Measurements from ENCODE around the gene CACNA1D.

The CACNA1D gene

DNA sequence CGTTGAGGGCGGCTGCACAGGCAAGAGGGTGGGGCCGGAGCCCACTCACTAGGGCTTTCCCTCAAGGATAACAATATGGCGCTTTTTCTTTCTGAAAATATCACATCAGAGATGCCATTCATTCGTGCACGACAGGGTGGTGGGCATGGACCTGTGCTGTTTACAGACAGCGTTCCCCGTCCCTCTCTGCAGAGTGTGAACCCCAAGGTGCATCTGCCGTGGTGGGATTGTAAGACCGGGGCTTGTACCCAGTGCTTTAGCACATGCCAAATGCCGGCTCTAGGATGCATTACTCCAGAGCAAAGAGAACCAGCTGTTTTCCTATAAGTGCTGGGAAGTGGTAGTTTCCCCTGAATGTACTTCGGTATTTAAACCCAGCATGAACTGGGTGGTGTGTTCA, 314.9 kb downstream of the CACNA1D start:
- no peaks in the 10 kb centered on the region for H3K36me3 ChIP-seq (ENCODE audit: control insufficient read depth, insufficient read depth, low read length)
- H3K4me3 ChIP-seq (ENCODE audit: low read depth, low read length) = no peak overlapping the region
- no peak overlapping the region for H3K27ac ChIP-seq (ENCODE audit: low read depth, low read length)
- H3K9ac ChIP-seq (ENCODE audit: low read length) = no peak overlapping the region
- no peaks in the 10 kb centered on the region for H3K27me3 ChIP-seq (ENCODE audit: control insufficient read depth, insufficient read depth, low read length)
- no peaks in the 10 kb centered on the region for H3K9me3 ChIP-seq (ENCODE audit: control insufficient read depth, insufficient read depth, low read depth, low read length)
- H3K4me1 ChIP-seq (ENCODE audit: control insufficient read depth, insufficient read depth, low read length) = peaks cover 11% of the 10 kb centered on the region

DNA sequence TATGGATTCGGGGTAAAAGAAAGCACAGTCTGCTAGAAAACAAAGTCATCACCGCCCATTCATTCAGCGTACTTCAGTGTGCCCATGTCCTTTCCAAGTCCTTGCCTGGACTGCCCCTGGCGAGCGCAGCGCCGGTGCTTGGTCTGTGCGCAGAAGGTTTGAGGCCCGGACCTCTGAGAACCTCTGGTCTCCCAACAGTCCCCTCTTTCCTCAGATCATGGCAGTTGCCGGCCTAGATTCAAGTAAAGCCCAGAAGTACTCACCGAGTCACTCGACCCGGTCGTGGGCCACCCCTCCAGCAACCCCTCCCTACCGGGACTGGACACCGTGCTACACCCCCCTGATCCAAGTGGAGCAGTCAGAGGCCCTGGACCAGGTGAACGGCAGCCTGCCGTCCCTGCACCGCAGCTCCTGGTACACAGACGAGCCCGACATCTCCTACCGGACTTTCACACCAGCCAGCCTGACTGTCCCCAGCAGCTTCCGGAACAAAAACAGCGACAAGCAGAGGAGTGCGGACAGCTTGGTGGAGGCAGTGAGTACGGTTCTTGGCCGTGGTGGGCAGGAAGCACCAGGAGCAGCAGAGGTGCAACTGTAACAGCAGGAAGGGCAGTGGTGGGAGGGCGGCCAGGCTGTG, 315.5 kb downstream of the CACNA1D start:
- peaks cover 5% of the 10 kb centered on the region for H3K4me1 ChIP-seq (ENCODE audit: control insufficient read depth, insufficient read depth, low read length)
- H3K9me3 ChIP-seq (ENCODE audit: control insufficient read depth, insufficient read depth, low read depth, low read length) = no peaks in the 10 kb centered on the region
- H3K9ac ChIP-seq (ENCODE audit: low read length) = no peak overlapping the region
- H3K27me3 ChIP-seq (ENCODE audit: control insufficient read depth, insufficient read depth, low read length) = no peaks in the 10 kb centered on the region
- H3K4me3 ChIP-seq (ENCODE audit: low read depth, low read length) = no peak overlapping the region
- no peaks in the 10 kb centered on the region for H3K36me3 ChIP-seq (ENCODE audit: control insufficient read depth, insufficient read depth, low read length)
- H3K27ac ChIP-seq (ENCODE audit: low read depth, low read length) = no peak overlapping the region

DNA sequence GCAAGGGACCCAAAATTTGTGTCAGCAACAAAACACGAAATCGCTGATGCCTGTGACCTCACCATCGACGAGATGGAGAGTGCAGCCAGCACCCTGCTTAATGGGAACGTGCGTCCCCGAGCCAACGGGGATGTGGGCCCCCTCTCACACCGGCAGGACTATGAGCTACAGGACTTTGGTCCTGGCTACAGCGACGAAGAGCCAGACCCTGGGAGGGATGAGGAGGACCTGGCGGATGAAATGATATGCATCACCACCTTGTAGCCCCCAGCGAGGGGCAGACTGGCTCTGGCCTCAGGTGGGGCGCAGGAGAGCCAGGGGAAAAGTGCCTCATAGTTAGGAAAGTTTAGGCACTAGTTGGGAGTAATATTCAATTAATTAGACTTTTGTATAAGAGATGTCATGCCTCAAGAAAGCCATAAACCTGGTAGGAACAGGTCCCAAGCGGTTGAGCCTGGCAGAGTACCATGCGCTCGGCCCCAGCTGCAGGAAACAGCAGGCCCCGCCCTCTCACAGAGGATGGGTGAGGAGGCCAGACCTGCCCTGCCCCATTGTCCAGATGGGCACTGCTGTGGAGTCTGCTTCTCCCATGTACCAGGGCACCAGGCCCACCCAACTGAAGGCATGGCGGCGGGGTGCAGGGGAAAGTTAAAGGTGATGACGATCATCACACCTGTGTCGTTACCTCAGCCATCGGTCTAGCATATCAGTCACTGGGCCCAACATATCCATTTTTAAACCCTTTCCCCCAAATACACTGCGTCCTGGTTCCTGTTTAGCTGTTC, 316.9 kb downstream of the CACNA1D start:
- Histone ChIP-seq H3K9me3 (ENCODE audit: control insufficient read depth, insufficient read depth, low read depth, low read length) (no peaks in the 10 kb centered on the region), H3K4me3 (ENCODE audit: low read depth, low read length) (no peak overlapping the region), H3K27me3 (ENCODE audit: control insufficient read depth, insufficient read depth, low read length) (no peaks in the 10 kb centered on the region), H3K36me3 (ENCODE audit: control insufficient read depth, insufficient read depth, low read length) (no peaks in the 10 kb centered on the region), H3K9ac (ENCODE audit: low read length) (no peak overlapping the region), H3K27ac (ENCODE audit: low read depth, low read length) (no peak overlapping the region), H3K4me1 (ENCODE audit: control insufficient read depth, insufficient read depth, low read length) (no peaks in the 10 kb centered on the region)

DNA sequence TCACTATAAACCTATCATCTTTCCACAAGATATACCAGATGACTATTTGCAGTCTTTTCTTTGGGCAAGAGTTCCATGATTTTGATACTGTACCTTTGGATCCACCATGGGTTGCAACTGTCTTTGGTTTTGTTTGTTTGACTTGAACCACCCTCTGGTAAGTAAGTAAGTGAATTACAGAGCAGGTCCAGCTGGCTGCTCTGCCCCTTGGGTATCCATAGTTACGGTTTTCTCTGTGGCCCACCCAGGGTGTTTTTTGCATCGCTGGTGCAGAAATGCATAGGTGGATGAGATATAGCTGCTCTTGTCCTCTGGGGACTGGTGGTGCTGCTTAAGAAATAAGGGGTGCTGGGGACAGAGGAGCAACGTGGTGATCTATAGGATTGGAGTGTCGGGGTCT, 318.0 kb downstream of the CACNA1D start:
- H3K27me3 ChIP-seq (ENCODE audit: control insufficient read depth, insufficient read depth, low read length) = no peaks in the 10 kb centered on the region
- H3K9ac ChIP-seq (ENCODE audit: low read length) = no peak overlapping the region
- H3K4me1 ChIP-seq (ENCODE audit: control insufficient read depth, insufficient read depth, low read length) = no peaks in the 10 kb centered on the region
- peaks cover 6% of the 10 kb centered on the region for H3K36me3 ChIP-seq (ENCODE audit: control insufficient read depth, insufficient read depth, low read length)
- no peak overlapping the region for H3K27ac ChIP-seq (ENCODE audit: low read depth, low read length)
- no peak overlapping the region for H3K4me3 ChIP-seq (ENCODE audit: low read depth, low read length)
- no peaks in the 10 kb centered on the region for H3K9me3 ChIP-seq (ENCODE audit: control insufficient read depth, insufficient read depth, low read depth, low read length)

DNA sequence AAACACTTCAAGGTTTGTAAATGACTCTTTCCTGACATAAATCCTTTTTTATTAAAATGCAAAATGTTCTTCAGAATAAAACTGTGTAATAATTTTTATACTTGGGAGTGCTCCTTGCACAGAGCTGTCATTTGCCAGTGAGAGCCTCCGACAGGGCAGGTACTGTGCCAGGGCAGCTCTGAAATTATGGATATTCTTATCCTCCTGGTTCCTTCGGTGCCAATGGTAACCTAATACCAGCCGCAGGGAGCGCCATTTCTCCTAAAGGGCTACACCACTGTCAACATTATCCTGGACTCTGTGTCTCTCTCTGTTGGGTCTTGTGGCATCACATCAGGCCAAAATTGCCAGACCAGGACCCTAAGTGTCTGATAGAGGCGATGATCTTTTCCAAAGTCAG, 318.8 kb downstream of the CACNA1D start:
- Histone ChIP-seq H3K9me3 (ENCODE audit: control insufficient read depth, insufficient read depth, low read depth, low read length) (no peaks in the 10 kb centered on the region), H3K27me3 (ENCODE audit: control insufficient read depth, insufficient read depth, low read length) (no peaks in the 10 kb centered on the region), H3K36me3 (ENCODE audit: control insufficient read depth, insufficient read depth, low read length) (peaks cover 6% of the 10 kb centered on the region), H3K9ac (ENCODE audit: low read length) (no peak overlapping the region), H3K4me3 (ENCODE audit: low read depth, low read length) (no peak overlapping the region), H3K27ac (ENCODE audit: low read depth, low read length) (no peak overlapping the region), H3K4me1 (ENCODE audit: control insufficient read depth, insufficient read depth, low read length) (no peaks in the 10 kb centered on the region)

DNA sequence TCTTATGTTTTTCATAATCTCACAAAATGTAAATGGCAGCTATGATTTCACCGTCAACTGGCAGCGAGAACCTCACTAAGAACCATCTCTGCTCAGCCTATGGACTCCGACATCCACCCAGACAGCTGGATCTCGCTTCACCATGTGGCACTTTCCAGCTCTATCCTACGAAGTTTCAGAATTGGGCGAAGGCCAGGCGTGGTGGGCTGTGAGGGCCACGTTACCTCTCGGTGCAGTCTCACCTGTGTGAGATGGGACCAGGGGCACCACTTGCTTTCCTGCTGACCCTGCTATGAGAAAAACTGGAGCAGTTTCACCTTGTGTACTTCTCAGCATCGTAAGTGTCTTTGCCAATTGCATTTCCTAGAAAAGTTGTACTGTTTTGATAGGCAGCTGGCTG, 319.5 kb downstream of the CACNA1D start:
- Histone ChIP-seq H3K9ac (ENCODE audit: low read length) (no peak overlapping the region), H3K36me3 (ENCODE audit: control insufficient read depth, insufficient read depth, low read length) (peaks cover 8% of the 10 kb centered on the region), H3K4me1 (ENCODE audit: control insufficient read depth, insufficient read depth, low read length) (no peaks in the 10 kb centered on the region), H3K4me3 (ENCODE audit: low read depth, low read length) (no peak overlapping the region), H3K27me3 (ENCODE audit: control insufficient read depth, insufficient read depth, low read length) (no peaks in the 10 kb centered on the region), H3K27ac (ENCODE audit: low read depth, low read length) (no peak overlapping the region), H3K9me3 (ENCODE audit: control insufficient read depth, insufficient read depth, low read depth, low read length) (no peaks in the 10 kb centered on the region)

DNA sequence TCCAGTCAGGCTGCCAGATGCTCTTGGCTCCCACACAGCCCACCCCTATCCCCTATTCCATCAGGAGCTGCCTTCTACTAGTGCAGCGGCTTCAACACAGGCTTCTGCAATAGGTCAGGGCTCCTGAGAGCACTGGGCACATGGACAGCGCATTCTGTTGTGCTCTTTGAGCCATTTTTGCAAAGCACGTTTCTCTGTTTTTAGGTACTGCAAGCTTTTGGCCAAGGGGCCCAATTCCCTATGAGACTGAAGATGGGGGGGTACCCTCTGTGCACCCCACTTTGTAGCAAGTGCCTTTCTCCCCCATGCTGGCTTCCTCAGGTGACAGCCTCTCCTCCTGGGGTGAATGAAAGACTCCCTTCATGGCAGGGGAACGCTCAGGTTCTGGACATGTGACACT, 320.7 kb downstream of the CACNA1D start:
- H3K36me3 ChIP-seq (ENCODE audit: control insufficient read depth, insufficient read depth, low read length) = peaks cover 18% of the 10 kb centered on the region

DNA sequence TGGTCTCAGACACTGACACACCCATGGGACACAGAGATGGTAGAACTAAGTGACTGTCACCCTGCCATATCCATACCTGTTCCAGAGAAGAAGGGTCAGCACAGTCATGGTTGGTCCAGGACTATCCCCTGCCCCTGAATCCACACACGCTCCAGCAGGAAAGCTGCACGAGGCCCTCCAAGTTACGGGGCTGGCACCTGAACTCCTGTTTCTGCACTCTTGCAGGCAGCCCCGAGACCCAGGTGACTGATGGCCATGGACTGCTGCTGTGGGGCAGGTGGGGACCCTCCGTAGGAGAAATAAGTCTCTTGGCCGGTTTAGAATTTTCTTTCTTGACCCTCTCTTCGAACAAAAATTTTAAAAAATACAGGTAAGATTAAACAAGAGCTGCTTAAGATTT, 321.2 kb downstream of the CACNA1D start:
- Histone ChIP-seq H3K27ac (ENCODE audit: low read depth, low read length) (no peak overlapping the region), H3K4me3 (ENCODE audit: low read depth, low read length) (no peak overlapping the region), H3K9ac (ENCODE audit: low read length) (no peak overlapping the region)

More for the DNA sequence above, 320.7 kb downstream of the CACNA1D start:
- Histone ChIP-seq H3K27me3 (ENCODE audit: control insufficient read depth, insufficient read depth, low read length) (no peaks in the 10 kb centered on the region), H3K9me3 (ENCODE audit: control insufficient read depth, insufficient read depth, low read depth, low read length) (no peaks in the 10 kb centered on the region), H3K27ac (ENCODE audit: low read depth, low read length) (no peak overlapping the region), H3K9ac (ENCODE audit: low read length) (no peak overlapping the region), H3K4me1 (ENCODE audit: control insufficient read depth, insufficient read depth, low read length) (no peaks in the 10 kb centered on the region), H3K4me3 (ENCODE audit: low read depth, low read length) (no peak overlapping the region)

DNA sequence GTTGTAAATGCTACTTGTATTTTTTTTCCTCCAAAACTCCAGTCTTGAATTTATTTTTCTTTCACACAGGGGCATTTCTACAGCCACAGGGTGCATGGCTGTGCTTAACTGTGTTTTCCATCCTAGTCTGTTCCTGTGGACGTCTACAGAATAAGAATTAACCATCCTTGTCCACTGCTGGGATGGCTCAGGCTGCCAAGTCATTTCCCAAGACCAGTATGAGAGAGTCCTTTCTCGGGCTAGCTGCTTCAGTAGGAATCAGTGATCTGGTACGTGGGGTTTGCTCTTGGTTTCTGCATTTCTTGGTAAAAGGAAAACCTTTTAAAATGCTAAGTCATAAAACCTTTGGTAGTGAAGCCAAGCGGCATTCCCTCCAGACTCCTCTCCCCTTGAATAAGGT, 322.0 kb downstream of the CACNA1D start:
- no peak overlapping the region for H3K27ac ChIP-seq (ENCODE audit: low read depth, low read length)
- H3K9ac ChIP-seq (ENCODE audit: low read length) = no peak overlapping the region
- H3K4me1 ChIP-seq (ENCODE audit: control insufficient read depth, insufficient read depth, low read length) = no peaks in the 10 kb centered on the region
- H3K27me3 ChIP-seq (ENCODE audit: control insufficient read depth, insufficient read depth, low read length) = no peaks in the 10 kb centered on the region
- H3K36me3 ChIP-seq (ENCODE audit: control insufficient read depth, insufficient read depth, low read length) = peaks cover 19% of the 10 kb centered on the region
- no peaks in the 10 kb centered on the region for H3K9me3 ChIP-seq (ENCODE audit: control insufficient read depth, insufficient read depth, low read depth, low read length)
- no peak overlapping the region for H3K4me3 ChIP-seq (ENCODE audit: low read depth, low read length)

More for the DNA sequence above, 321.2 kb downstream of the CACNA1D start:
- Histone ChIP-seq H3K9me3 (ENCODE audit: control insufficient read depth, insufficient read depth, low read depth, low read length) (no peaks in the 10 kb centered on the region), H3K36me3 (ENCODE audit: control insufficient read depth, insufficient read depth, low read length) (peaks cover 18% of the 10 kb centered on the region), H3K4me1 (ENCODE audit: control insufficient read depth, insufficient read depth, low read length) (no peaks in the 10 kb centered on the region), H3K27me3 (ENCODE audit: control insufficient read depth, insufficient read depth, low read length) (no peaks in the 10 kb centered on the region)

DNA sequence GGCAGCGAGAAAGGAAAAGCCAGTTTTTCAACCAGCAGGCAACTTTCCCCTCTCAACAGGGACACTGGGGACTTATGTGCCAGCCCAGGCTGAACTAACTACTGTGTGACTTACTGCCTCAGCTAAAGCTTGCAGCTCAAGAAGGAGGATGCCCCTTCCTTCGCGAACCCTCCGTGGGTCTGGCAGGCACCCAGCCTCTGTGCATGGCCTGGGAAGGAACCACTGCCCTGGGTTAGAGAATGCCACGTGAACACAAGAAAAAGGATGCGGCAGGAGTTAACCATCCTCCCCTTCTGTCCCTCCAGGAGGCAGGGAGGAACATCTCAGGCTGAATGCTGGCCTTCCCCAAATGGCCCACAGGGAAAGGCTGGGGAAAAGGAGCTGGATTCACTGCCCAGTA, 322.8 kb downstream of the CACNA1D start:
- peaks cover 23% of the 10 kb centered on the region for H3K36me3 ChIP-seq (ENCODE audit: control insufficient read depth, insufficient read depth, low read length)
- no peak overlapping the region for H3K4me3 ChIP-seq (ENCODE audit: low read depth, low read length)
- H3K27me3 ChIP-seq (ENCODE audit: control insufficient read depth, insufficient read depth, low read length) = no peaks in the 10 kb centered on the region
- no peak overlapping the region for H3K9ac ChIP-seq (ENCODE audit: low read length)
- no peak overlapping the region for H3K27ac ChIP-seq (ENCODE audit: low read depth, low read length)
- H3K9me3 ChIP-seq (ENCODE audit: control insufficient read depth, insufficient read depth, low read depth, low read length) = no peaks in the 10 kb centered on the region
- H3K4me1 ChIP-seq (ENCODE audit: control insufficient read depth, insufficient read depth, low read length) = no peaks in the 10 kb centered on the region

DNA sequence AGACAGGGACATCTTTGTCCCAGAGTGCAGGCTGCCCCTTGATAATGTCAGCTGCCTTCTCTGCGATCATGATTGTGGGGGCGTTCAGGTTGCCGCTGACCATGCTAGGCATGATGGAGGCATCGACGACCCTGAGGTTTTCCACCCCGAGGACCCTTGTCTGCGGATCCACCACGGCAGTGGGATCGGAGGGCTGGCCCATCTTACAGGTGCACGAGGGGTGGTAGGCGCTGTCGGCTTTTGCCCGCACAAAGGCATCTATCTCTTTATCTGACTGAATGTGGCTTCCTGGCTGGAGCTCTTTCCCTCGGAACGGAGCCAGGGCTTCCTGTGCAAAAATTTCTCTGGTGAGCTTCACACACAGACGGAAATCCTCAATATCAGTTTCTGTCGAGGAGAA, 323.4 kb downstream of the CACNA1D start:
- no peak overlapping the region for H3K9ac ChIP-seq (ENCODE audit: low read length)
- no peak overlapping the region for H3K4me3 ChIP-seq (ENCODE audit: low read depth, low read length)
- no peaks in the 10 kb centered on the region for H3K4me1 ChIP-seq (ENCODE audit: control insufficient read depth, insufficient read depth, low read length)
- no peak overlapping the region for H3K27ac ChIP-seq (ENCODE audit: low read depth, low read length)
- H3K36me3 ChIP-seq (ENCODE audit: control insufficient read depth, insufficient read depth, low read length) = peaks cover 24% of the 10 kb centered on the region
- H3K9me3 ChIP-seq (ENCODE audit: control insufficient read depth, insufficient read depth, low read depth, low read length) = no peaks in the 10 kb centered on the region
- H3K27me3 ChIP-seq (ENCODE audit: control insufficient read depth, insufficient read depth, low read length) = no peaks in the 10 kb centered on the region
